ENCODE data around the gene TBC1D5. TPM values are rescaled to one million over a fixed set of nuclear protein-coding genes. Genes with fewer than 3 reads are reported as not detected.

Gene TBC1D5
- total RNA-seq, 3 donors from 2014 or later = 22.4 to 25.3 (median 25.2) TPM

- Mint-ChIP-seq H3K27me3 (ENCODE audit: low read depth) (no peaks in the 10 kb centered on the region), H3K36me3 (ENCODE audit: insufficient read depth) (peaks cover 6% of the 10 kb centered on the region), H3K4me3 (no peak overlapping the region), H3K4me1 (ENCODE audit: low read depth) (no peaks in the 10 kb centered on the region), H3K9me3 (no peaks in the 10 kb centered on the region)
- DNase-seq = no peak
- no peak for ATAC-seq
Observed at GRCh38 chr3:17479681-17480405, 262.6 kb downstream of the TBC1D5 start.

DNA sequence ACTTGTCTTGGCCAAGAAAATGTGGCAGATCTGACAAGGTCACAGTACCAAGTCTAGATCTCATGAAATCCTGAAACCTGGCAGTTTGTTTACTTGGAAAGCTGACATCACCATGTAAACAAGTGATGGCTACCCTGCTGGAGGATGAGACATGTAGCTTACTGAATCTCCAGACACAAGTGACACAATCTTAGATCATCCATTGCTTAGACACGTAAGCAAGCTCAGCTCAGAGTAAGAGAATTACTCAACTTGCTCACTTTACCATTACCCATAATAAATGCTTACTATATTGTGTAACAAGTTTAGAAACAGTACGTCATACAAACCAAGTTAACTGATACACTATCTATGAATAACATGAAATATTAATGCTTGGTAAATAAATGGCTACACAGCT lies 263.8 kb downstream of the TBC1D5 start:
- no peak for ATAC-seq
- H3K27me3 Mint-ChIP-seq (ENCODE audit: low read depth) = no peaks in the 10 kb centered on the region
- H3K9me3 Mint-ChIP-seq = no peaks in the 10 kb centered on the region
- H3K4me1 Mint-ChIP-seq (ENCODE audit: low read depth) = no peaks in the 10 kb centered on the region
- no peak overlapping the region for H3K4me3 Mint-ChIP-seq
- DNase-seq = no peak
- H3K36me3 Mint-ChIP-seq (ENCODE audit: insufficient read depth) = peaks cover 6% of the 10 kb centered on the region

DNA sequence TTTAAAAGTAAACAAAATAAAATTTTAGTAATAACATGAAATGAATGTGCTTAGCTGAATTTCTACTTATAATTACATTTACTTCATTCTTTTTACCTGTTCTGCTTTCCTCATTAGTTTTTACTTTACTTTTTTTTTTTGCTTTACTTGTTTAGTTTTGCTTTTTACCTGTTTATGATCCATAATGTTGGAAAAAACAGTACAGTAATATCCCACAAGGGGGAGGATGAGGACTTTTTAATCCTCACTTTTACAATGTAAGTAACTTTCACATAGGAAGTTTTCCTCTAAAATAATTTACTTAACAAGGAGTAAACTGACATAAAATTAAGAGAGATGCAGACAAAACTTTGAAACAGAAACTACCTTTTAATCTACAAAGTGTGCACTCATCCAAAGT lies 268.7 kb downstream of the TBC1D5 start:
- Mint-ChIP-seq H3K4me3 (no peak overlapping the region), H3K27me3 (ENCODE audit: low read depth) (no peaks in the 10 kb centered on the region), H3K36me3 (ENCODE audit: insufficient read depth) (peaks cover 4% of the 10 kb centered on the region), H3K9me3 (no peaks in the 10 kb centered on the region), H3K4me1 (ENCODE audit: low read depth) (no peaks in the 10 kb centered on the region)
- ATAC-seq (no peak), DNase-seq (no peak)

DNA sequence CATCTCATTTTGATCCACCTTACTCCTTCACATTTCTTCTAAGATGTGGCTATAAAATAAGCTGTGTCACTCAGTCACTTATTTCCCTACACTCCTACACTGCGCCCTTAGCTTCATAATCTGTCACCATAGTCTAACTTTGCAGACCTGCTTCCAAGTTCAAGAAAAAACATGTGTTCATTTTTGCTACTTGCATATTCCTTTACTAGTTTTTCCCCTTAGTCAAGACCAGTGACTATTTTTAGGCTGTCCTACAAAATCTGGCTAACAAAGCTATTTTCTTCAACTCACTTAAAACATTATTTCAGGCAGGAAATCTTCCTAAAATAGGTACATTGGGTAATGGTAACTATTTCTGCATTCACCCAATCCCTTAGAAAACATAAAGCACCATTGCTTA lies 272.5 kb downstream of the TBC1D5 start:
- ATAC-seq = no peak
- H3K9me3 Mint-ChIP-seq = no peaks in the 10 kb centered on the region
- no peaks in the 10 kb centered on the region for H3K27me3 Mint-ChIP-seq (ENCODE audit: low read depth)
- H3K4me1 Mint-ChIP-seq (ENCODE audit: low read depth) = no peaks in the 10 kb centered on the region
- no peak for DNase-seq
- peaks cover 4% of the 10 kb centered on the region for H3K36me3 Mint-ChIP-seq (ENCODE audit: insufficient read depth)
- H3K4me3 Mint-ChIP-seq = no peak overlapping the region

- H3K36me3 Mint-ChIP-seq (ENCODE audit: insufficient read depth) = peaks cover 5% of the 10 kb centered on the region
- H3K4me3 Mint-ChIP-seq = no peak overlapping the region
- H3K4me1 Mint-ChIP-seq (ENCODE audit: low read depth) = no peaks in the 10 kb centered on the region
- no peaks in the 10 kb centered on the region for H3K9me3 Mint-ChIP-seq
- ATAC-seq (no peak), DNase-seq (no peak)
- no peaks in the 10 kb centered on the region for H3K27me3 Mint-ChIP-seq (ENCODE audit: low read depth)
Observed at GRCh38 chr3:17469520-17469919, 272.9 kb downstream of the TBC1D5 start.

GRCh38 chr3:17466028-17466427 lies 276.4 kb downstream of the TBC1D5 start:
- no peak for ATAC-seq
- H3K4me1 Mint-ChIP-seq (ENCODE audit: low read depth) = no peaks in the 10 kb centered on the region
- H3K9me3 Mint-ChIP-seq = no peaks in the 10 kb centered on the region
- no peak overlapping the region for H3K4me3 Mint-ChIP-seq
- DNase-seq = no peak
- peaks cover 14% of the 10 kb centered on the region for H3K36me3 Mint-ChIP-seq (ENCODE audit: insufficient read depth)
- H3K27me3 Mint-ChIP-seq (ENCODE audit: low read depth) = no peaks in the 10 kb centered on the region

GRCh38 chr3:17459470-17459993 lies 282.9 kb downstream of the TBC1D5 start:
- H3K9me3 Mint-ChIP-seq = no peaks in the 10 kb centered on the region
- peaks cover 20% of the 10 kb centered on the region for H3K36me3 Mint-ChIP-seq (ENCODE audit: insufficient read depth)
- no peaks in the 10 kb centered on the region for H3K4me1 Mint-ChIP-seq (ENCODE audit: low read depth)
- DNase-seq (no peak), ATAC-seq (no peak)
- no peaks in the 10 kb centered on the region for H3K27me3 Mint-ChIP-seq (ENCODE audit: low read depth)
- H3K4me3 Mint-ChIP-seq = no peak overlapping the region

- Mint-ChIP-seq H3K36me3 (ENCODE audit: insufficient read depth) (peaks cover 15% of the 10 kb centered on the region), H3K27me3 (ENCODE audit: low read depth) (no peaks in the 10 kb centered on the region), H3K4me3 (no peak overlapping the region), H3K9me3 (peaks cover 5% of the 10 kb centered on the region), H3K4me1 (ENCODE audit: low read depth) (no peaks in the 10 kb centered on the region)
- no peak for ATAC-seq
- no peak for DNase-seq
Observed at GRCh38 chr3:17456650-17457049, 285.8 kb downstream of the TBC1D5 start.

DNA sequence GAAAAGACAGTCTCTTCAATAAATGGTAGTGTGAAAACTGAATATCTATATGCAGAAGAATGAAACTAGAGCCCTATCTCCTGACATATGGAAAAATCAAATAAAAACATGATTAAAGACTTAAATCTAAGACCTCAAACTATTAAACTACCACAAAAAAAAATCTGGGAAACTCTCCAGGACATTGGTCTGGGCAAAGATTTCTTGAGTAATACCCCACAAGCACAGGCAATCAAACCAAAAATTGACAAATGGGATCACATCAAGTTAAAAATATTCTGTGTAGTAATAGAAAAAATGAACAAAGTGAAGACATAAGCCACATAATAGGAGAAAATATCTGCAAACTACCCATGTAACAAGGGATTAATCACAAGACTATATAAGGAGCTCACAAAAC lies 286.4 kb downstream of the TBC1D5 start:
- DNase-seq (no peak), ATAC-seq (no peak)
- Mint-ChIP-seq H3K27me3 (ENCODE audit: low read depth) (no peaks in the 10 kb centered on the region), H3K4me1 (ENCODE audit: low read depth) (no peaks in the 10 kb centered on the region), H3K9me3 (peaks cover 5% of the 10 kb centered on the region), H3K4me3 (no peak overlapping the region), H3K36me3 (ENCODE audit: insufficient read depth) (peaks cover 16% of the 10 kb centered on the region)

DNA sequence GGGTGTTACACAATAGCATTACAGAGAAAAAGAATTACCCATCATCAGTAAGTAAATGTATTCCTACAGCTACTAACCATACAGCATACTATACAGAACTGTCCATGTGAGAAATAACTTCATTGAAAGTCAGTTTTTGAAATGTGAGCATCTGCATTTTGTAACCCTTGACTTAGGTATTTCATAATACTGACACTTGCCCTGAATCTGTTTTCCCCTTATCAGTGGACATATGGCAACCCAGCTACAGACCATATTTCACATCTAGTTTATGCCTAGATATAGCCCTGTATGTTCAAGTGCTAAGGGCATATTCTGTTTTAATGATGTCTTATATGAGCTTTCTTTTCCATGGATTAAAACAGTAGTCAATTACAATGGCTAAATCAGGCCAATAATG lies 297.6 kb downstream of the TBC1D5 start:
- no peak for ATAC-seq
- Mint-ChIP-seq H3K9me3 (no peaks in the 10 kb centered on the region), H3K36me3 (ENCODE audit: insufficient read depth) (peaks cover 16% of the 10 kb centered on the region)

DNA sequence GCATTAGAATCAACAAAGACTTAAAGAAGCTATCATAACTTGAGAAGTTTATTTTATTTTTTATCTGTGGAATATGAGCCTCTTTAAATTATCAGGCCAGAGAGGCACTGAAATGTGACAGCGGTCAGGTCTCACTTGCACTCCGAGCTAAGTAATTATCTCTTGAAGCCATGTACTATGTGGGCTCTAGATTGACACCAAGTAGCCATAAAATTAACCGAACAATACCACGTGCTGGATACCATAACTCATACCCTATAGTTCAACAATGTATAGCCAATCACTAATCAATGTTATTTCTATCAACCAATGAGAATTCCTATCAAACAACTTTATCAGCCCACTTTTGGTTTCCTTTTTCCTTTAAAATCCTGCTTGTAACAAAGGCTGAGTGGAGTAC lies 299.3 kb downstream of the TBC1D5 start:
- ATAC-seq (no peak), DNase-seq (no peak)
- Mint-ChIP-seq H3K36me3 (ENCODE audit: insufficient read depth) (peaks cover 18% of the 10 kb centered on the region), H3K27me3 (ENCODE audit: low read depth) (no peaks in the 10 kb centered on the region), H3K4me3 (no peak overlapping the region), H3K4me1 (ENCODE audit: low read depth) (no peaks in the 10 kb centered on the region), H3K9me3 (no peaks in the 10 kb centered on the region)

More for the DNA sequence above, 297.6 kb downstream of the TBC1D5 start:
- no peaks in the 10 kb centered on the region for H3K4me1 Mint-ChIP-seq (ENCODE audit: low read depth)
- H3K4me3 Mint-ChIP-seq = no peak overlapping the region
- H3K27me3 Mint-ChIP-seq (ENCODE audit: low read depth) = no peaks in the 10 kb centered on the region
- no peak for DNase-seq

- no peaks in the 10 kb centered on the region for H3K4me1 Mint-ChIP-seq (ENCODE audit: low read depth)
- no peak overlapping the region for H3K4me3 Mint-ChIP-seq
- ATAC-seq (no peak), DNase-seq (no peak)
- H3K27me3 Mint-ChIP-seq (ENCODE audit: low read depth) = no peaks in the 10 kb centered on the region
- no peaks in the 10 kb centered on the region for H3K9me3 Mint-ChIP-seq
- H3K36me3 Mint-ChIP-seq (ENCODE audit: insufficient read depth) = peaks cover 19% of the 10 kb centered on the region
Observed at GRCh38 chr3:17442332-17443049, 299.9 kb downstream of the TBC1D5 start.

- no peak for DNase-seq
- no peaks in the 10 kb centered on the region for H3K27me3 Mint-ChIP-seq (ENCODE audit: low read depth)
- no peaks in the 10 kb centered on the region for H3K9me3 Mint-ChIP-seq
- ATAC-seq = no peak
- peaks cover 3% of the 10 kb centered on the region for H3K4me1 Mint-ChIP-seq (ENCODE audit: low read depth)
- no peak overlapping the region for H3K4me3 Mint-ChIP-seq
- peaks cover 14% of the 10 kb centered on the region for H3K36me3 Mint-ChIP-seq (ENCODE audit: insufficient read depth)
Observed at GRCh38 chr3:17433876-17434275, 308.6 kb downstream of the TBC1D5 start.

DNA sequence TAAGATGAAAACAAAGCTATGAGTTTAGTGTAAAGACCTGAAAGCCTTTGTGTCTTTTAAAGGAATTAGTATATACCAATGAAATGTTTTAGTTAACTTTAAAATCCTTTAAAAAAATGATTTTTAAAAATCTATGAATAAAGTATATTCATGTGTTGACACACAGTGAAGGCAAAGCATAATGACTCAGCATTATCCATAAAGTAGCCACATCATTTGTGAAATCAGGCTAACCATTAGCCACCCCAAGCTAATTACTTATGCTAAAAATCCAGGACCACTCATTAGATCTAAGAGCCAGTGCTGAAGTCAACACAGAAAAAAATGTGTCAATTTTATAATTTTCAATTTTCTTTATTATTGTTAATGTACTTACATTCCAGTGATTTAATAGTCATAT lies 310.2 kb downstream of the TBC1D5 start:
- Mint-ChIP-seq H3K9me3 (no peaks in the 10 kb centered on the region), H3K36me3 (ENCODE audit: insufficient read depth) (peaks cover 11% of the 10 kb centered on the region), H3K4me3 (no peak overlapping the region), H3K27me3 (ENCODE audit: low read depth) (no peaks in the 10 kb centered on the region), H3K4me1 (ENCODE audit: low read depth) (peaks cover 3% of the 10 kb centered on the region)
- DNase-seq (no peak), ATAC-seq (no peak)

- DNase-seq = no peak
- Mint-ChIP-seq H3K4me1 (ENCODE audit: low read depth) (peaks cover 3% of the 10 kb centered on the region), H3K36me3 (ENCODE audit: insufficient read depth) (peaks cover 11% of the 10 kb centered on the region), H3K4me3 (no peak overlapping the region), H3K9me3 (no peaks in the 10 kb centered on the region), H3K27me3 (ENCODE audit: low read depth) (no peaks in the 10 kb centered on the region)
- ATAC-seq = no peak
Observed at GRCh38 chr3:17431484-17432045, 310.9 kb downstream of the TBC1D5 start.
